ENCODE measurements around the gene TMEM129.

Gene TMEM129

DNA sequence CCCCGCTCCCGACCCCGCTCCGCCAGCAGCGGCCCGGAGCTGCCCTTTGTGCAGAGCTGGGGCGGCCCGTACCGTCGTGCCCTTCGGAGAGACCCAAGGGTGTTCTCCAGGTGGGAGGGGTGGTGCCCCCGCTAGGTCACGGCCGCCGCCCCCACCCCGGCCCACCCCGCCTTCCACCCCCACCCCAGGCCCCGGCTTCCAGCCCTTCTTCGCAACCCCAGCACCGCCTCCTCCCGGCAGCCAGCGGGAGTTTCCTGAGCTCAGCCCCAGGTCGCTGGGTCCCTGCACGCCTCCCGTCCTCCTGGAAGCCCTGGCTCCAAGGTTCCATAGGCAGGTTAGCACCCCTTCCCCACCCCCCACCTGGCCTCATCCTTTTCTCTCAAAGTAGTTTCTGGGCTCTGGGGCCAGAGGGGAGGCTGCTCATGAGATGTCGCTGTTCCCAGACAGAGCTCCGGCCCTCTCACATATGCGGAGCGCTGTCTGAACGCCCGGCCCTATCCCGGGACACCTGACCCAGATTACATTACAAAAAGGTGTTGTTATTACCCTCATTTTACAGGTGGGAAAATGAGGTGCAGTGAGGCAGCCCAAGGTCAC, 46.7 kb upstream of the TMEM129 start:
- no peak overlapping the region for H3K27ac ChIP-seq (ENCODE audit: extremely low read depth, low read depth, low read length)
- CTCF ChIA-PET: interaction anchor here (0.7 to 3.0 kb wide), 7 partner anchors 9 to 131 kb away, joined by 3 to 23 read pairs (median 4); no protein-coding TSS in a partner anchor
- POLR2A ChIA-PET: interaction anchor here (0.9 to 1.2 kb wide), 7 partner anchors 10 to 77 kb away, joined by 3 to 12 read pairs (median 4); partner anchors contain the start of genes FGFR3 and SLBP
- no peaks in the 10 kb centered on the region for H3K9me3 ChIP-seq (ENCODE audit: control insufficient read depth, insufficient read depth, low read depth, low read length)
- H3K4me3 ChIP-seq (ENCODE audit: low read depth, low read length): peak overlapping the region; percentile 26
- H3K36me3 ChIP-seq (ENCODE audit: control insufficient read depth in 2 of 2, insufficient read depth in 1 of 2, low read length in 2 of 2): no peaks in the 10 kb centered on the region
- no peaks in the 10 kb centered on the region for H3K4me1 ChIP-seq (ENCODE audit: control insufficient read depth, insufficient read depth, low read length)
- TF ChIP-seq ZNF416 (tag by site-specific recombination; IDR thresholded peaks at IDR 0.05) (no peak), ZNF138 (tag by site-specific recombination; IDR thresholded peaks at IDR 0.05; ENCODE audit: borderline replicate concordance) (no peak), IKZF3 (tag by site-specific recombination; IDR thresholded peaks at IDR 0.05) (peak; percentile 42; the same call in 1 of the 2 replicates), ZSCAN16 (tag by site-specific recombination; IDR thresholded peaks at IDR 0.05) (no peak)

DNA sequence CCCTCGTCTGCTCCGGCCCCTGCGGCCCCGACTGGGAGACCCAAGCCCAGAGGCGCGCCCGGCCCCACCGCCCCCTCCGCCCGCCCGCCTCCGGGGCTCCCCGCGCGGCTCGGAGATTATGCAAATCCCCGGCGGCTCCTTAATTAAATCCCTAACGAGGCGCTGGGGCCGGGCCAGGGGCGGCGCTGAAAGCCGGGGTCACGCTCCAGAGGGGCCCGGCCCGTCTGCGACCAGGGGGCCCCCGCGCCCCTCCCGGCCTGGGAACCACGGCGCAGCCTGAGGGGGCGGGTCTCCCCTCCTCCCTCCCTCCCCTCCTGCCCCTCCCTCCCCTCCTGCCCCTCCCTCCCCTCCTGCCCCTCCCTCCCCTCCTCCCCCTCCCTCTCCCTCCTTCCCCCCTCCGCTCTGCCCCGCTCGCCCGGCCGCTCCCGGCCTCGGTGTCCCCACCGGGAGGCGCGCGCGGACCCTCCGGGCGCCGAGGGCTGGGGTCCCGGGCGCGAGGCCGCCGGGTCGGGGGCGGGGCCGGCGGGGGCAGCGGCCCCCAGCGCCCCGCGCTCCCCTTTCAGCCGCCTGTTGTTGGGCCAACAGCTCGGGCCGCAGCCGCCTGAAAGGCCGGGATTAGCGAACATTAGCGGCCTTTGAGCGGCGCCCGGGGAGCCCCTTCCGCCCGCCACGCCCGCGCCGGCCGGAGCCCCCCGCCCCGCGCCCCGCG, 46.1 kb upstream of the TMEM129 start:
- no peaks in the 10 kb centered on the region for H3K9me3 ChIP-seq (ENCODE audit: control insufficient read depth, insufficient read depth, low read depth, low read length)
- ChIA-PET POLR2A (interaction anchor here (1.0 to 1.2 kb wide), 6 partner anchors 10 to 55 kb away, joined by 3 to 12 read pairs (median 4); partner anchors contain the start of genes FGFR3 and SLBP), CTCF (interaction anchor here (0.6 to 3.0 kb wide), 8 partner anchors 10 to 132 kb away, joined by 3 to 23 read pairs (median 4); no protein-coding TSS in a partner anchor)
- TF ChIP-seq ZNF140 (tag by site-specific recombination; IDR thresholded peaks at IDR 0.05) (no peak), KLF9 (tag by site-specific recombination; IDR thresholded peaks at IDR 0.05; ENCODE audit: low read depth) (0 out of 2 replicates have a peak, but pooled peaks have one; percentile 29)
- no peaks in the 10 kb centered on the region for H3K36me3 ChIP-seq (ENCODE audit: control insufficient read depth in 2 of 2, insufficient read depth in 1 of 2, low read length in 2 of 2)
- no peaks in the 10 kb centered on the region for H3K4me1 ChIP-seq (ENCODE audit: control insufficient read depth, insufficient read depth, low read length)
- peak overlapping the region; percentile 26 for H3K4me3 ChIP-seq (ENCODE audit: low read depth, low read length)
- H3K27ac ChIP-seq (ENCODE audit: extremely low read depth, low read depth, low read length): no peak overlapping the region

DNA sequence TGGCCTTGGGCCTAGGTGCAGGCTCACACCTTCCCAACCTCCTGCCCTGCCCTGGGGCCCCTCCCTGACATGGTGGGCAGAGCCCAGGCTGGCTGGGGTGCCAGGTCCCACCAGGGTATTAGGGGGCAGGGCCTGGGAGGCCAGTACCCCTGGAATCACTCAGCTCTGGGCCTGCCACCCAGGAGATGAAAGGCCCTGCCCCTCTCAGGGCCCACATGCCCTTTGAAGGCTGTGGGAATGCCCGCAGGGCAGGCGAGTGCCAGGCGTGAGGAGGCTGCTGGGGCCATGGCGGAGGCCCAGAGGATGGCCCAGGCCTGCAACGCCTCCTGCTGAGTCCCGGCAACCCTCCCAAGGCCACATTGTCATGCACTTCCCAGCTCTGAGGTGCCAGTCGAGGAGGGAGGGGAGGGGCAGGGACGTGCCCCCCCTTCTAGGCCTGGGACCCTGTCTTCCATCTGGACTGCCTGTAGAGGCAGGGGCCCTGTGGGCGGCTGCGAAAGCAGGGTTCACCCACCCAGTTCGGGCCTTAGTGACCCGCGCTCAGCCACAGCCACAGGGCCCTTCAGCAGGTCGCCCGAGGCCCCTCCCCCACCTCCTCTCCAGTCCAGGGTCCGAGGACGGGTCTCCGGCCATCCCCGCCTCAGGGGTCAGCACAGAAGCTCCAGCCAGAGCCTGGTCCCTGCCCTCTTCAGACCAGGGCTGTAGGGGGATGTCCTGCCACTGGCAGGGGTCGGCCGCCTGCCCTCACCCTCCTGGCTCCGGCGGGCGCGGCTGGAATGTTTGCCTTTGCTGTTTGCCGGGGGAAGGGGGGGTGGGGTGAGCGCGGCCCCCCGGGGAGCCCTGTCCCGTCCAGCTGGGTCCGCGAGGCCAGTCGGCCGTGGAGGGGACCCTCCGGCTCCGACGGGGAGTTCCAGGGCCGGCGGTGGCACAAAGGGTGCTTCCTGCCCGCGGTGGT, 45.3 kb upstream of the TMEM129 start:
- Histone ChIP-seq H3K4me1 (ENCODE audit: control insufficient read depth, insufficient read depth, low read length) (no peaks in the 10 kb centered on the region), H3K4me3 (ENCODE audit: low read depth, low read length) (no peak overlapping the region), H3K27ac (ENCODE audit: extremely low read depth, low read depth, low read length) (no peak overlapping the region), H3K36me3 (ENCODE audit: control insufficient read depth in 2 of 2, insufficient read depth in 1 of 2, low read length in 2 of 2) (no peaks in the 10 kb centered on the region), H3K9me3 (ENCODE audit: control insufficient read depth, insufficient read depth, low read depth, low read length) (no peaks in the 10 kb centered on the region)
- CTCF ChIA-PET: interaction anchor here (0.5 to 3.0 kb wide), 4 partner anchors 13 to 371 kb away, joined by 3 to 23 read pairs (median 6); no protein-coding TSS in a partner anchor
- POLR2A ChIA-PET: interaction anchor here (1.5 kb wide), 1 partner anchor 27 kb away, joined by 5 read pairs; the partner anchor contains the start of gene FGFR3
- TF ChIP-seq, protein P1, sequence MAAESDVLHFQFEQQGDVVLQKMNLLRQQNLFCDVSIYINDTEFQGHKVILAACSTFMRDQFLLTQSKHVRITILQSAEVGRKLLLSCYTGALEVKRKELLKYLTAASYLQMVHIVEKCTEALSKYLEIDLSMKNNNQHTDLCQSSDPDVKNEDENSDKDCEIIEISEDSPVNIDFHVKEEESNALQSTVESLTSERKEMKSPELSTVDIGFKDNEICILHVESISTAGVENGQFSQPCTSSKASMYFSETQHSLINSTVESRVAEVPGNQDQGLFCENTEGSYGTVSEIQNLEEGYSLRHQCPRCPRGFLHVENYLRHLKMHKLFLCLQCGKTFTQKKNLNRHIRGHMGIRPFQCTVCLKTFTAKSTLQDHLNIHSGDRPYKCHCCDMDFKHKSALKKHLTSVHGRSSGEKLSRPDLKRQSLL (tag by site-specific recombination; IDR thresholded peaks at IDR 0.05): no peak
- TF ChIP-seq ZNF114 (tag by site-specific recombination; IDR thresholded peaks at IDR 0.05) (no peak), ZNF600 (tag by site-specific recombination; IDR thresholded peaks at IDR 0.05) (no peak), GLIS1 (tag by site-specific recombination; IDR thresholded peaks at IDR 0.05) (peak; percentile 71), BCL11B (tag by site-specific recombination; IDR thresholded peaks at IDR 0.05; ENCODE audit: low read depth) (peak; percentile 83), ZNF791 (tag by site-specific recombination; IDR thresholded peaks at IDR 0.05) (no peak), ZNF121 (tag by site-specific recombination; IDR thresholded peaks at IDR 0.05) (no peak), ZNF623 (tag by site-specific recombination; IDR thresholded peaks at IDR 0.05) (no peak), ZSCAN4 (tag by site-specific recombination; IDR thresholded peaks at IDR 0.05) (no peak), ZFHX2 (tag by site-specific recombination; conservative IDR thresholded peaks at IDR 0.05) (no peak), GLIS2 (tag by site-specific recombination; IDR thresholded peaks at IDR 0.05) (peak; percentile 51), ZNF16 (tag by site-specific recombination; IDR thresholded peaks at IDR 0.05; ENCODE audit: low read depth) (no peak)
- TF ChIP-seq, protein P2, sequence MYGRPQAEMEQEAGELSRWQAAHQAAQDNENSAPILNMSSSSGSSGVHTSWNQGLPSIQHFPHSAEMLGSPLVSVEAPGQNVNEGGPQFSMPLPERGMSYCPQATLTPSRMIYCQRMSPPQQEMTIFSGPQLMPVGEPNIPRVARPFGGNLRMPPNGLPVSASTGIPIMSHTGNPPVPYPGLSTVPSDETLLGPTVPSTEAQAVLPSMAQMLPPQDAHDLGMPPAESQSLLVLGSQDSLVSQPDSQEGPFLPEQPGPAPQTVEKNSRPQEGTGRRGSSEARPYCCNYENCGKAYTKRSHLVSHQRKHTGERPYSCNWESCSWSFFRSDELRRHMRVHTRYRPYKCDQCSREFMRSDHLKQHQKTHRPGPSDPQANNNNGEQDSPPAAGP (tag by site-specific recombination; IDR thresholded peaks at IDR 0.05): 0 out of 2 replicates have a peak, but pooled peaks have one; percentile 20
- TF ChIP-seq, protein P3, sequence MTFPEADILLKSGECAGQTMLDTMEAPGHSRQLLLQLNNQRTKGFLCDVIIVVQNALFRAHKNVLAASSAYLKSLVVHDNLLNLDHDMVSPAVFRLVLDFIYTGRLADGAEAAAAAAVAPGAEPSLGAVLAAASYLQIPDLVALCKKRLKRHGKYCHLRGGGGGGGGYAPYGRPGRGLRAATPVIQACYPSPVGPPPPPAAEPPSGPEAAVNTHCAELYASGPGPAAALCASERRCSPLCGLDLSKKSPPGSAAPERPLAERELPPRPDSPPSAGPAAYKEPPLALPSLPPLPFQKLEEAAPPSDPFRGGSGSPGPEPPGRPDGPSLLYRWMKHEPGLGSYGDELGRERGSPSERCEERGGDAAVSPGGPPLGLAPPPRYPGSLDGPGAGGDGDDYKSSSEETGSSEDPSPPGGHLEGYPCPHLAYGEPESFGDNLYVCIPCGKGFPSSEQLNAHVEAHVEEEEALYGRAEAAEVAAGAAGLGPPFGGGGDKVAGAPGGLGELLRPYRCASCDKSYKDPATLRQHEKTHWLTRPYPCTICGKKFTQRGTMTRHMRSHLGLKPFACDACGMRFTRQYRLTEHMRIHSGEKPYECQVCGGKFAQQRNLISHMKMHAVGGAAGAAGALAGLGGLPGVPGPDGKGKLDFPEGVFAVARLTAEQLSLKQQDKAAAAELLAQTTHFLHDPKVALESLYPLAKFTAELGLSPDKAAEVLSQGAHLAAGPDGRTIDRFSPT (tag by site-specific recombination; IDR thresholded peaks at IDR 0.05): peak; percentile 10
